Measurements from ENCODE around the gene REL.

DNA sequence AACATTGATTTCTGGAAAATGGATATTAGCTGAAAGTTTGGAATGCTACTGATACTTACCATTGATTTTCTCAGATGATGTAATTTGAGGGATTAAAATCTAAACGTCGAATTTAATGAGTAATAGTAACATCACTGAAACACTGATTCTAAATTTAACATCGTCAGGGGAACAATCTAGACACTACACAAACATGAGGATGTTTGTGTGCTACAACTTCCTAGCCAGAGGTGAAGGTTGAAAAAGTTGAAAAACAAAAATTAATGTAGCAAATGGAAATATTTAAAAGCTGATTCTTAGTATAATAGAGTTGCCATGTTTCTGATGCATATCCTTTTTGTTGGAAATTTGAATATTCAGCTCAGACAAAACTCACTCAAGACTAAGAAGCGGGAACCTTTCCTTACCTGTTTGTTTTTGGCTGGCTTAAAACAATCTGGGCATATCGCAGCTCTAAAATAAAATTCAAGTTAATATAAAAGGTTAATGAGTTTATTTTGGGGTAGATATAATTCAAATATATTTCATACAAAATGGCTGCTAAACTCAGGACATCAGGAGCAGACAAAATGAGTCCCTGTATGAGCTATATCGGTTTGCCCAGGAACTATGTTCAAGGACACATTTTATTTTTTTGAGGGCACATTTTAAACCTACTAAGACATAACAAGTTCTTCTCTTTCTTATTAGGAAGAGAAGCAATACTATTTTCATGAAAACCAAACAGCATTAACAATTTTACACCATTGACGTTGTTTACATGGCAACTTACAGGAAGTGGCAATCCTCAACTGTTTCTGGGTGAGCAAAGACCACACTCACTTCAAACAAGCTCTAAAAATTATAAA is 83.5 kb downstream of the REL start:
- TF ChIP-seq POLR2A (IDR thresholded peaks at IDR 0.05): no peak
- TF ChIP-seq, protein P1, sequence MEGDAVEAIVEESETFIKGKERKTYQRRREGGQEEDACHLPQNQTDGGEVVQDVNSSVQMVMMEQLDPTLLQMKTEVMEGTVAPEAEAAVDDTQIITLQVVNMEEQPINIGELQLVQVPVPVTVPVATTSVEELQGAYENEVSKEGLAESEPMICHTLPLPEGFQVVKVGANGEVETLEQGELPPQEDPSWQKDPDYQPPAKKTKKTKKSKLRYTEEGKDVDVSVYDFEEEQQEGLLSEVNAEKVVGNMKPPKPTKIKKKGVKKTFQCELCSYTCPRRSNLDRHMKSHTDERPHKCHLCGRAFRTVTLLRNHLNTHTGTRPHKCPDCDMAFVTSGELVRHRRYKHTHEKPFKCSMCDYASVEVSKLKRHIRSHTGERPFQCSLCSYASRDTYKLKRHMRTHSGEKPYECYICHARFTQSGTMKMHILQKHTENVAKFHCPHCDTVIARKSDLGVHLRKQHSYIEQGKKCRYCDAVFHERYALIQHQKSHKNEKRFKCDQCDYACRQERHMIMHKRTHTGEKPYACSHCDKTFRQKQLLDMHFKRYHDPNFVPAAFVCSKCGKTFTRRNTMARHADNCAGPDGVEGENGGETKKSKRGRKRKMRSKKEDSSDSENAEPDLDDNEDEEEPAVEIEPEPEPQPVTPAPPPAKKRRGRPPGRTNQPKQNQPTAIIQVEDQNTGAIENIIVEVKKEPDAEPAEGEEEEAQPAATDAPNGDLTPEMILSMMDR (IDR thresholded peaks at IDR 0.05): no peak
- TF ChIP-seq POLR2AphosphoS5 (IDR thresholded peaks at IDR 0.05): no peak
- no peak for TF ChIP-seq EP300 (IDR thresholded peaks at IDR 0.05)

All from sigmoid colon (tissue), 4 donors.